GM19397 (cell line): ENCODE results near the gene MLLT10.

ENCODE experiments used
- ATAC-seq: cut with Tn5 transposase; IDR thresholded peaks from one replicate; pipeline ENCODE4 v1.9.1; 2021; ENCODE audit warnings: mild to moderate bottlenecking, moderate library complexity; ENCODE audit not compliant: unreplicated experiment

The MLLT10 gene

GRCh38 chr10:21759232-21759631 is 225.2 kb downstream of the MLLT10 start:
- ATAC-seq = no peak

- ATAC-seq = no peak
Measured at GRCh38 chr10:21760332-21760731, 226.3 kb downstream of the MLLT10 start.

DNA sequence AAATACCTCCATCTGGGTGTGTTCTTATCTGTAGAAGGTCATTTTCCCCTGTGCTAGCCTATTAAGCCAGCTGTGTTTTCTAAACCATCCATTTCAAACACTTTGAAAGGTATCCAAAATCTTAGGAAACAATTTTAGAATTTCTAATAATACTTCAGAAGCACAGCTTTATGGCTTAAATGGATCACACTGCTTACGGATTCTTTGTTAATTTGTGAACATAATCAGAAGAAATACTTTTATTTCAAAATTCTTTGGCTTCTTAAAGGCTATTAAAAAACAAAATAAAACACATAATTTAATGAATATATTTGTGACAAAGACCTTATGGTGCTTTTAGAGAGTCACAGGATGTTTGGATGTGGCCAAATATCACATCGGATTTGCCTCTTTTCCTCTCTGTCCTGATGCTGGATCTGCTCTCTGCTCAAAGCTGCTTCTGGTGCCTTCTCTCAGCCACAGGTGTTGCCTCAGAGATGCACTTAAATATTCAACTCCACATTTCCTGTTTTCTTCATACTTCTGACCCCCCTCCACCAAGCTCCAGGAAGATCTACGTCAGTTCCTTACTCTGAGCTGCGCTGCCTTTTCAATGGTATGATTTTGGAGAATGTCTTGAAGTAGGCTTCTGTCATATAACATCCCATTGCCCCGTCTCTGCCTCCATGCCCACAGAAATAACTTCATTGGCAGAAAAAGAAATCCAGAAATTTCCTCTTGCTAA is 230.6 kb downstream of the MLLT10 start:
- ATAC-seq = no peak

DNA sequence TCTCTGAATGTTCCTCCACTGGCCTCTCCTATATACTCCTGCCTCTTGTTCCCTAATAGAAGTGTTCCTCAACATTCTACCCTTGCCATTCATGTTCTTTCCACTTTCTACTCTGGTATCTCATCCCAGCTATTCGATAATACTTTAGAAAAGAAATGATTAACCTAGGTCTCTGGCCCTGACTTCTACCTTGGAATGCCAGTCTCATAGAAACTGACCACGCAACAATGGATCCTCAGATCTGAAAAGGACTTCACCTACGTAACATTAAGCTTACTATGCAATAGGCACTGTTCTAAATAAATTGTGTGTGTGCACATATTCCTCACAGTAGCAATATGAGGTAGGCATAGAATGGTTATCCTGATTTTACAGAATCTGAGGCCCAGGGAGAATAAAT is 235.0 kb downstream of the MLLT10 start:
- ATAC-seq = no peak

DNA sequence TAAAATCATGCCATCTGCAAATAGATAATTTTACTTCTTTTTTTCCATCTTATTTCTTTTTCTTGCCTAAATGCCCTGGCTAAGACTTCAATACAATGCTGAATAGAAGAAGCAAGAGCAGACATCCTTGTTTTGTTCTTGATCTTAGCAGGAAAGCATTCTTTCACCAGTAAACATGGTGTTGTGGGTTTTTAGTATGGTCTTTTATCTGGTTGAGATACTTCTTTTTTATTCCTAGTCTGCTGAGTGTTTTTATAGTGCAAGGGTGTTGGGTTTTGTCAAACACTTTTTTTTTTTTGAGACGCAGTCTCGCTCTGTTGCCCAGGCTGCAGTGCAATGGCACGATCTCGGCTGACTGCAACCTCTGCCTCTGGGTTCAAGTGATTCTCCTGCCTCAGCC is 237.2 kb downstream of the MLLT10 start:
- ATAC-seq = no peak

GRCh38 chr10:21776883-21777282 is 242.9 kb downstream of the MLLT10 start:
- ATAC-seq = no peak

GRCh38 chr10:21791276-21791675 is 257.2 kb downstream of the MLLT10 start:
- ATAC-seq = no peak
